Motor neuron (in vitro differentiated cells): Measurements from ENCODE around the gene DEGS2. TPM values are rescaled to one million over a fixed set of nuclear protein-coding genes. Genes with fewer than 3 reads are reported as not detected.

Experiments
- ATAC-seq, 8 experiments: fragments of 200-7000 bp; cut with Tn5 transposase; replicated peaks in 6 of 8; 2 replicates each; pipeline ENCODE4 v1.8.0; 2021; ENCODE audit warnings: mild to moderate bottlenecking in 8 of 8, moderate library complexity in 8 of 8
- H3K27ac ChIP-seq, 2 donors: fragments of 250-450 bp; sonication (Bioruptor Pico); 2 replicates each; pipeline ENCODE4 v1.9.0; 2021; ENCODE audit warnings: antibody characterized with exemption in 2 of 2, mild to moderate bottlenecking in 2 of 2, moderate library complexity in 1 of 2
- H3K4me1 ChIP-seq, 2 donors: fragments of 250-450 bp; sonication (Bioruptor Pico); replicated peaks in 1 of 2; 2 replicates each; pipeline ENCODE4 v1.6.1; 2021; ENCODE audit warnings: antibody characterized with exemption in 2 of 2, mild to moderate bottlenecking in 2 of 2, moderate library complexity in 1 of 2
- H3K4me3 ChIP-seq, 5 donors: fragments of 250-450 bp; sonication (Bioruptor Pico); 2 replicates each; pipeline ENCODE4 v1.9.0; 2021; ENCODE audit warnings: antibody characterized with exemption in 5 of 5, mild to moderate bottlenecking in 5 of 5, moderate library complexity in 4 of 5
- WGBS, 10 experiments: fragments of 450-650 bp; shearing (Covaris generic); methylation state at CpG; one replicate each; pipeline ENCODE4 v1.0.0; 2022; 5-methylcytosine and 5-hydroxymethylcytosine counted together
- in situ Hi-C, 9 experiments: fragments of 400-800 bp; cut with MboI; loops; one replicate each; pipeline ENCODE4 v1.15.0; 2021; ENCODE audit warnings: low sequenced_read_pairs in 9 of 9, low pct_unique_long_range_greater_than_20kb in 2 of 9; ENCODE audit not compliant: unreplicated experiment in 9 of 9
- total RNA-seq, 8 experiments: library from RNA; unstranded; fragments of 300-600 nt; gene quantifications; 2 replicates each; pipeline versions ENCODE4 v1.2.3 to v1.2.4, GENCODE V29; 2022

Gene DEGS2
- total RNA-seq, 8 experiments from 2014 or later = 0.25 to 1.3 (median 0.65) TPM

DNA sequence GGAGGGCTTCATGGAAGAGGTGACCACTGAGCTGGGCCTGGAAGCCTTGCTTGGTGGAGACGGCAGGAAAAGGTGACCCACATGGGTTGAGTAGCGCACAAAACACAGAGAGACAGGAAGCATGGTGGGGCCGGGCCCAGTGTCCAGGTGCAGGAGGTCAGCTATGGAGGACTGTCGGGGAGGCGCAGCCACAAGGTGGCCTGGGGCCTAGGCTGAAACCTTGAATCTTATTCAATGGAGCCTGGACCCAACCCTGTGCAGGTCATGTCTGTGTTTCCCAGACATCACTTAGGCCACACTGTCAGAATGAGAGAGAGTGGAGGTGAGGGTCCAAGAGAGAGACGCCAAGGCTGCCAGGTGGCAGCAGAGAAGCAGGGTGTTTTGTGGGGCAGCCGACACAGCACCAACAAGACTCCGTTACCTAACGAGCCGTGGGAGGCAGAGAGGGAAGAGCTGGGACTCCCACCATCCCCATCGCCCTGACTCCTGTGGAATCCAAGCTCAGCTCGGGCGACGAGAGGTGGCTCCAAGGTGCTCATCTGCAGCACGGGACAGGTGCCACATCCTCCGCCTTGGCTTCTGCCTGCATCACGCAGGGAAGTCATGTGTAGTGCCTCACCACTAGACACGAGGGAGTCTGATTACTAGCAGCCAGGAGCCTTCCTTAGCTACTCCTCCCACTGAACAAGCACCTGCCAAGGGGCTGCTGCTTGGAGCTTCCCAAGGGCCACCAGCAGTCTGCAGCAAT lies 38.7 kb downstream of the DEGS2 start:
- in situ Hi-C loops = loop anchor here in 1 of 9 experiments (25.0 kb wide), 1 partner anchor 133 kb away; no protein-coding TSS in a partner anchor
- H3K4me1 ChIP-seq = peaks cover 13% of the 10 kb centered on the region in 2 donors
- no peak overlapping the region for H3K27ac ChIP-seq
- no peak overlapping the region for H3K4me3 ChIP-seq
- no peak for ATAC-seq
- 72 to 100% (median 94%) methylated on average over 1 to 5 of the region's 18 CpGs; no CpG with 5 or more reads in 4 of the 10 experiments for WGBS, 10 experiments

DNA sequence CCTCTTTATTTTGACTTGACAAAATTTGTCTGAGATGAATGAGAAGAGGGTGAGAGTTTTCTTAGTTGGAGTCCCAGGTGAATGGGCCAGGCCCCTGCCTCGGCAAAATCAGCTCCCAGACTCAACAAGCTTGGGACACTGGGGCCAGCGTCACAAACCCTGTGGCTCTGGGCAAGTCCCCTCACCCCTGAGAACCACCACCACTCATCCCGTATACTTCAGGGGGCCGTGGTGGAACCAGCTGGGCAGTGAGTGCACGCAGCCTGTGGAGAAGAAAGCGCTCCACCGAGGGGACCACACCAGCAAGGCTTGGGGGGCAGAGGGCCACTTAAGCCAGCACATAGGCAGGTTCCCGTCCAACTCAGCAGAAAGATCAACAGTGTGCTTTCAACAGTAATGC lies 40.2 kb downstream of the DEGS2 start:
- in situ Hi-C loops = loop anchor here in 1 of 9 experiments (25.0 kb wide), 1 partner anchor 132 kb away; no protein-coding TSS in a partner anchor

DNA sequence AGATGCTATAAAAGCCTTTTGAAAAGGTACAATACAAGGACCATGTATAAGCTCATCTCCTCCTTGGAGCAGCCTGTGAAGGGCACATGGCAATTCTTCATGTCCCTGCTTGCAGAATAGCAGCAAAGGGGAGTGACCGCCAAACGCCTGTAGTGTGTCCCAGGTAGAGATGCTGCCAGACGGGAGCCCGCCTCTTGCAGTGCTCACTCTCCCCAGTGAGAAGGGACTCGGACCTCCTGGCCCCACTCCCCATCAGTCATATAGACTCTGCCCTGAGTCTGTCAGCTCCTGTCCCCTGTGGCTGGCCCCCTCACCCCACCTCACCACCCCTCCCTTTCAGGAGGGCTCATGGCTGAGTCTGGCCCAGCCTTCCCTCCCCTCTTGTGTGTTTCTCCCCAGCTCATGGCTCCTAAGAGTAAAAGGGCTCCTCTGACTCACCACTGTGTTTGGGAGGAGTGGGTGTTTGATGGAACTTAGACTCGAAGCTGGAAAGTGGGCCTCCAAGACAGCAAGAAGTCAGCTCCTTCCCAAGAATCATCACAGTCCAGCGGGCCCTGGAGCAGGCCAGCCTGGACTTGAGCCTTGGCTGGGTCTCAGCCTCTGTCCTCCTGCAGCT lies 40.9 kb downstream of the DEGS2 start:
- Histone ChIP-seq H3K4me3 (no peak overlapping the region), H3K4me1 (peaks cover 13% of the 10 kb centered on the region in 2 donors), H3K27ac (peak overlapping the region; percentile 11 to 27)
- peak in 5 of 8 experiments; percentile 68 to 95 (median 94) for ATAC-seq
- WGBS, 10 experiments = 72 to 100% (median 90%) methylated on average over 1 to 3 of the region's 7 CpGs; no CpG with 5 or more reads in 5 of the 10 experiments
- in situ Hi-C loops = loop anchor here in 1 of 9 experiments (25.0 kb wide), 1 partner anchor 131 kb away; no protein-coding TSS in a partner anchor

More for the DNA sequence above, 40.2 kb downstream of the DEGS2 start:
- ATAC-seq = no peak
- H3K27ac ChIP-seq = no peak overlapping the region
- WGBS, 10 experiments = 80 to 100% (median 92%) methylated on average over 1 to 7 of the region's 8 CpGs; no CpG with 5 or more reads in 2 of the 10 experiments
- H3K4me3 ChIP-seq = no peak overlapping the region
- peaks cover 13% of the 10 kb centered on the region in 2 donors for H3K4me1 ChIP-seq

DNA sequence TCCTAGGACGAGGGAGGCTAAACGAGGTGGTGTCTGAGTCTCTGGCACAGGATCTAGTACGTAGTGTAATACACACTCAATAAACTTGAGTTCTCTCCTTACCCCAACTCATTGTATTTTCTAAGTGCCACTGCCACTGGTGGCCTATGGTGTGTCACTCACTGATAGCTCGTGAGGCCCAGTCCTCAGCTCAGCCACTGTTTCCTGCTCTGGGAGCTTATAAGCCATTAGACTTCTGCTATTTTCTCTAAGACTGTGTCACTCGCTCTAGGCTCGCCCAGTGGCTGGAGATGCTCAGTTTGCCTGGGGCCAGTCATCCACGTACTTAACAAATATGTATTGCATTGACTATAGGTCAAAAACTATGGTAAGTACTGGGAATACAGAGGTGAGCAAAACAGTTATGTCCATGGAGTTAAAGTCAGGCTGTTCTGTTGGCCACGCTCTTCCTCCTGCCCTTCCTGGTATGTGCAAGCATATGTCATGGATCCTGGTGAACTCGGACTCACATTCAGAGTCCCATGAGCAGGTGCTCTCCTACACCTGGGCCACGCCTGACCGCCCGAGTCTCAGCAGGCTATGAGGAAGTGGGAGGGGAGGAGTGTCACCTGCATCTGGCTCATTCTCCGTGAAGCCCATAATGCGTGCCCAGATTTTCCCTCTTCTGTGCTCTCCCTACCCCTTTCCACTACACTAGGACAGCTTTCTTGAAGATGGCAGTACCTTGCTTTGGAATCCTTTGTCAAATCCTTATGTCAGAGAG lies 41.6 kb downstream of the DEGS2 start:
- Histone ChIP-seq H3K4me1 (peaks cover 13% of the 10 kb centered on the region in 2 donors), H3K4me3 (no peak overlapping the region), H3K27ac (peak overlapping the region in 1 of 2 donors; percentile 15)
- in situ Hi-C loops = loop anchor here in 1 of 9 experiments (25.0 kb wide), 1 partner anchor 131 kb away; no protein-coding TSS in a partner anchor
- WGBS, 10 experiments = 57 to 100% (median 92%) methylated on average over 2 to 13 of the region's 14 CpGs; no CpG with 5 or more reads in 1 of the 10 experiments
- peak in 1 of 8 experiments; percentile 3 for ATAC-seq

DNA sequence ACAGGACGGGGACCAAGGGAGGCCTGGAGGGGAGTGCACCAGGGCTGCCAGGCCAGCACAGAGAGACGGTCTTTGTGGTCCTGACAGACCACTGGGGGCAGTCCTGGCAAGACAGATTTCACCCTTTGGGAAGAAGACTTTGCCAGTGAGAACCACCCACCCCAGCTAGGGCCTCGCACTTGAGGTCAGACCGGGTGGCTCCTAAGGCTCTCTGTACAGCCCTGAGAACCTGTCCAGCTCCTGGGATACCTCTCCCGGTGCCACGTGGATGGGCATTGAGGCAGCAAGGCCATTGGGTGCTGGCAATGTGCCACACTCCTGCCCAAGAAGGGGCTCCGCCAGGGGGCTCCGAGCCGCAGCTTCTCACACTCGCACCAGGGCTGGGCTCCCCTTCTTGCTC lies 42.4 kb downstream of the DEGS2 start:
- in situ Hi-C loops = loop anchor here in 1 of 9 experiments (25.0 kb wide), 1 partner anchor 130 kb away; no protein-coding TSS in a partner anchor
- peaks cover 13% of the 10 kb centered on the region in 2 donors for H3K4me1 ChIP-seq
- 87 to 100% (median 94%) methylated on average over 2 to 5 of the region's 10 CpGs; no CpG with 5 or more reads in 6 of the 10 experiments for WGBS, 10 experiments
- no peak overlapping the region for H3K27ac ChIP-seq
- ATAC-seq = no peak
- no peak overlapping the region for H3K4me3 ChIP-seq

DNA sequence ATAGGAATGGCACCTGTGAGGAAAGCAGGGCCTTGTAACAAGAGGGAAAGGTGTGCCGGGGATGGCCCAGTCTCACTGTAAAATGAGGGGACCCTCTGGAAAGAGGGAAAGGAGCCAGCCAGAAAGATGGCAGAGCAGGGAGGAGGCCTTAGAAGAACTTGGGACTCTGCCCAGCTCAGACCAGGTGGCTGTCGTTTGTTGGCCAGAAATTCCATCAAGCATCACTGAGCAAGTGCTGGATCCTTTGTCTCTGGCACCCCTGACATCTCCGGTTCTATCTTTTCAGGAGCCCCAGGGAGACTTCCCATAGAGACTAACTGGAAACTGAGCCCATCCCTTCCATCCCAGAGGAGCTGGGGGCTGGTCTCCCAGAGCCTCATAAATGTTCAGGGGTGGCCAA lies 43.3 kb downstream of the DEGS2 start:
- 14 to 90% (median 83%) methylated on average over 1 to 3 of the region's 3 CpGs; no CpG with 5 or more reads in 4 of the 10 experiments for WGBS, 10 experiments
- H3K4me1 ChIP-seq = peaks cover 13% of the 10 kb centered on the region in 2 donors
- no peak overlapping the region for H3K27ac ChIP-seq
- in situ Hi-C loops = loop anchor here in 1 of 9 experiments (25.0 kb wide), 1 partner anchor 129 kb away; no protein-coding TSS in a partner anchor
- no peak overlapping the region for H3K4me3 ChIP-seq
- no peak for ATAC-seq

DNA sequence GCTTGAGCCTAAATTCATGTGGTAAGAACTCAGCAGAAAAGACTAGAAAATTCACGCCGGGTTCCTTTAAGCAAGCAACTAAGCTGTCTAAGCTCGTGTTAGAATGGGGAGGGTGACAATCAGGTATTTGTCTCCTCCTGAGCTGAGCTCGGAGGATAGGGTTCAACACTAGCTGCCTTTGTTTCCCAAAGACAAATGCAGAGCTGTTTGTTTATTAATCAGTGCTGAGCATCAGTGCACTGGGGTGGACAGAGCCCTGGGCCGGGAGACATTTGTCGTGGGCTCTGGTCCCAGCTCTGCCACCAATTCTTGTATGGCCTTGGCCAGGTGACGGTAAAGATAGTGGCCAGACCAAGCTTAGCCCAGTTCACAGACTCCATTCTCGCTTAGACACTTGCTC lies 43.7 kb downstream of the DEGS2 start:
- WGBS, 10 experiments = 60 to 100% (median 89%) methylated on average over 1 to 6 of the region's 8 CpGs; no CpG with 5 or more reads in 1 of the 10 experiments
- H3K27ac ChIP-seq = no peak overlapping the region
- H3K4me3 ChIP-seq = no peak overlapping the region
- in situ Hi-C loops = loop anchor here in 1 of 9 experiments (25.0 kb wide), 1 partner anchor 128 kb away; no protein-coding TSS in a partner anchor
- ATAC-seq = no peak
- peaks cover 13% of the 10 kb centered on the region in 2 donors for H3K4me1 ChIP-seq

DNA sequence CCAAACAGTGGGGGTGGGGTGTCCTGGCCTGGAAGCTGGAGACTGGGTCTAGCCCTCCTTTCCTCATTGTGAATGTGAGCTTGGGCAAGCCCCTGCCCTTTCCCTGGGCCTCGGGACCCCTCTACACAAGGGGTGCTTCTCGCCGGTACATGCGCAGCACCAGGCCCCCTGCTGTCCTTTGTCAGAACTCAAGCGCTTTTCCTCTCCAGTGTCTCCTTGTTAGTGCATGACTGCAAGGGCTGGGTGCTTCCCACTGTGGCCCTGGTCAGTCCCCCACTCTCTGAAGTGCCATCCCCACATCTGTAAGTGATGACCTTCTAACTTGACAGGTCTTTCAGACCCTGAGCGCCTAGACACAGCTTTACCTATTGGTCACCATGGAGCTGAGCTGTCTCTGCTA lies 44.2 kb downstream of the DEGS2 start:
- Histone ChIP-seq H3K27ac (no peak overlapping the region), H3K4me3 (no peak overlapping the region), H3K4me1 (peaks cover 13% of the 10 kb centered on the region in 2 donors)
- 83 to 100% methylated on average over 1 of the region's 6 CpGs; no CpG with 5 or more reads in 8 of the 10 experiments for WGBS, 10 experiments
- ATAC-seq = no peak
- in situ Hi-C loops = loop anchor here in 1 of 9 experiments (25.0 kb wide), 1 partner anchor 128 kb away; no protein-coding TSS in a partner anchor

DNA sequence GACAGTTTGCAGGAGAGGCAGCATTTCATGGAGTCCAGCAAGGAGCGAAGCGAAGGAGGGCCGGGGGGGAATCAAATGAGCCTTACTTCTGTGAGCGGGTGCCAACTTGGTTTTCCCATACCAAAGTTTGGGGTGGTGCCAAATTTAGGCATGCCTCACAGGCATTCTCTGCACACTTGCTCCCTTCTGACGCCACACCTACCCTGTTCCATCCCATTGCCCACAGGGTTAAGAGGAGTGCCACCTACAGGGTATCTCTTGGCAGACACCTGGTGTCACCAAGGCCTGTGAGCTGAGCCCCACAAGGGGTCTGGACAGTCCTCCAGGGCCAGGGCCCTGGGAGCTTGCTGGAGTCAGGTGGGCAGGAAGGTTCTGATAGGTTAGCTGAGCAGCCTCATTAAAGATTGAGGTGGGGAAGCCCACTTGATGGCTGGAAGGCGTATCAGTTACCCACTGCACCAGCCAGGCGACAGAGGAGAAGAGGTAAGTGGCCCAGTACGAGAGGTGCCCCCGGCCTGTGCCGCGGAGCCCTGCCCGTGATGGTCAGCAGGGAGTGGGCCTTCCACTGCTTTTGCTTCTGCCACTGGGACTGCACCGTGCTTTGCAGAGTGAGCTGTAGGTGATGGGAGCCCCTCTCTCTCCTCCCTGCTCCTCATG lies 45.2 kb downstream of the DEGS2 start:
- H3K27ac ChIP-seq = no peak overlapping the region
- in situ Hi-C loops = loop anchor here in 1 of 9 experiments (25.0 kb wide), 1 partner anchor 127 kb away; no protein-coding TSS in a partner anchor
- peaks cover 13% of the 10 kb centered on the region in 2 donors for H3K4me1 ChIP-seq
- no peak overlapping the region for H3K4me3 ChIP-seq
- 83 to 100% (median 92%) methylated on average over 1 to 7 of the region's 13 CpGs; no CpG with 5 or more reads in 2 of the 10 experiments for WGBS, 10 experiments
- ATAC-seq = peak in 1 of 8 experiments; percentile 18

DNA sequence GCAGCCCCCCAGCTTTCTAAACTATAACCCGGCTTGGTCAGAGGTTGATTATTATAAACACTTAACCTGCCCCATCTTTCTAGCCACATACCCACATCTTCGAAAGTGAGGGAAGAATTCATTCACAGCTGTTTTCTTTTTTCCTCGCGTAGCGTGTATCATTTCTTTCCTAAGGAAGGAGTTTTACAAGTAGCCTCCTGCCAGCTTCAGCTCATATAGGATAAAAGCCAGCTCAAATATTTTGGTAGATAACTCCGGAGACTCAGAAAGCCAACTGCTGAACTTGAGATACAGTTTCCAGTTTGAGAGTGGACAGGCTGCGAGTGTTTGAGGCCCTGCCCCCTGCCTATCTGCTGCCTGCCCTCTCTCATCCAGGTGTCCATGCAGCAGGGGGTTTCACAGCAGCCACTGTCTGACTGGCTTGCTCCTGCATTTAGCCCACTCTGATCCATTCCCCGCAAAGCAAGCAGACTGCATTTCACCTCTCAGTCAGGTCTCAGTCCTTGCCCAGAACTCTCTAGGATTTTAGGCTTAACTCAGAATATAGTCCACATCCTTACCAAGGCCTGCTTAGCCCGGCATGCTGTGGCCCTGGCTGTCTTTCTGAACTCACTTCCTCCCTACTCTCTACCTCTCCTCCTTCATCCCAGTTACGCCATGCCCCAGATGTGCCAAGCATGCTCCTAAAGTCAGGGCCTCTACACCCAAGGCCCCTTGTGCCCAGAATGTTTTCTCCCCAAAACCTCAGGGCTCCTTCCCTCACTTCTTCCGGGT lies 47.3 kb downstream of the DEGS2 start:
- Histone ChIP-seq H3K27ac (no peak overlapping the region), H3K4me3 (no peak overlapping the region), H3K4me1 (peaks cover 0 to 2% of the 10 kb centered on the region in 2 donors)
- no peak for ATAC-seq
- in situ Hi-C loops = loop anchor here in 1 of 9 experiments (25.0 kb wide), 1 partner anchor 125 kb away; no protein-coding TSS in a partner anchor
- WGBS, 10 experiments = 84 to 100% (median 94%) methylated on average over 1 to 7 of the region's 11 CpGs; no CpG with 5 or more reads in 1 of the 10 experiments

DNA sequence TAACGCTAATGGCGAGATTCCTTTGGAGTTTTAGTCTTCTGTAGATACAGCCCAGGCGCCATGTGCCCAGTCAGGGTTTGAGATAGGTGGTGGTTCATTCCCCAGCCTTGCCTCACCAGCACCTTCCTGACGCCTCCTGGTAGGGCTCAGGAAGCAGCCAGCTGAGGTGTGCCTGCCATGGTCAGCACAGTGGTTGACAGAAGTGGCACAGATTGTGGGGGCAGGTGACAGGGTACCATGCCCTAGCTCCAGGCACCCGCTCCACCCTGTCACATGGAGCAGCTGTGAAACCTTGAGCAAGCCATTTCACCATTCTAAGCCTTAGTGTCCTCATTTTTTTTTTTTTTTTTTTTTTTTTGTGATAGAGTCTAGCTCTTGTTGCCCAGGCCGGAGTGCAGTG lies 48.6 kb downstream of the DEGS2 start:
- ATAC-seq = no peak
- no peak overlapping the region for H3K4me3 ChIP-seq
- WGBS, 10 experiments = 0 to 100% (median 93%) methylated on average over 1 to 4 of the region's 6 CpGs; no CpG with 5 or more reads in 4 of the 10 experiments
- H3K4me1 ChIP-seq = peaks cover 0 to 2% of the 10 kb centered on the region in 2 donors
- no peak overlapping the region for H3K27ac ChIP-seq
- in situ Hi-C loops = loop anchor here in 1 of 9 experiments (25.0 kb wide), 1 partner anchor 124 kb away; no protein-coding TSS in a partner anchor
